Upper lobe of left lung (tissue), 6 donors: Measurements from ENCODE around the gene CAPRIN1. TPM values are rescaled to one million over a fixed set of nuclear protein-coding genes. Genes with fewer than 3 reads are reported as not detected.

ENCODE experiments used
- ATAC-seq, 2 donors: fragments of 200-7000 bp; cut with Tn5 transposase; one replicate each; pipeline ENCODE4 v1.9.1; 2022; ENCODE audit warnings: mild to moderate bottlenecking in 2 of 2, moderate library complexity in 2 of 2; ENCODE audit not compliant: low FRiP score in 2 of 2
- DNase-seq, 2 donors: peaks; one replicate each; pipeline ENCODE4 v3.0.0-alpha.2; 2019 to 2020
- H3K27ac ChIP-seq, 4 donors: fragments of 200-600 bp; sonication (generic); one replicate each; pipeline ENCODE4 v1.5.1; 2016 to 2019
- H3K27me3 ChIP-seq, 4 donors: fragments of 200-600 bp; sonication (generic); one replicate each; pipeline ENCODE4 v1.5.1; 2017 to 2019
- H3K36me3 ChIP-seq, 4 donors: fragments of 200-600 bp; sonication (generic); one replicate each; pipeline ENCODE4 v1.5.1; 2016 to 2019
- H3K4me1 ChIP-seq, 4 donors: fragments of 200-600 bp; sonication (generic); one replicate each; pipeline ENCODE4 v1.5.1; 2018 to 2019
- H3K4me3 ChIP-seq, 4 donors: fragments of 200-600 bp; sonication (generic); one replicate each; pipeline ENCODE4 v1.5.1; 2017 to 2019; ENCODE audit warnings: mild to moderate bottlenecking in 2 of 4, moderate library complexity in 1 of 4
- H3K9me3 ChIP-seq, 4 donors: fragments of 200-600 bp; sonication (generic); one replicate each; pipeline ENCODE4 v1.5.1; 2018 to 2019
- CTCF ChIP-seq, 6 experiments: fragments of 450-650 bp in 4 of 6; fragments of 200-600 bp in 2 of 6; sonication (generic) in 2 of 6; IDR thresholded peaks; one replicate each; pipeline ENCODE4 v1.5.1; 2016 to 2019; ENCODE audit warnings: antibody characterized with exemption in 6 of 6
- EP300 ChIP-seq, 4 donors: sonication (generic); formaldehyde crosslinking; IDR thresholded peaks; one replicate each; pipeline ENCODE4 v1.5.1; 2017; ENCODE audit warnings: antibody characterized with exemption in 4 of 4, control low read depth in 2 of 4
- POLR2A ChIP-seq, 4 donors: fragments of 450-650 bp; IDR thresholded peaks; one replicate each; pipeline ENCODE4 v1.5.1; 2016 to 2017; ENCODE audit warnings: antibody characterized with exemption in 4 of 4, mild to moderate bottlenecking in 2 of 4
- POLR2AphosphoS5 ChIP-seq, 2 donors: sonication (generic); formaldehyde crosslinking; IDR thresholded peaks; one replicate each; pipeline ENCODE4 v1.5.1; 2017; ENCODE audit warnings: antibody characterized with exemption in 2 of 2
- WGBS, 2 donors: methylation state at CpG; one replicate each; pipeline ENCODE4 v1.1.5; 2017 to 2018; 5-methylcytosine and 5-hydroxymethylcytosine counted together
- total RNA-seq, 6 donors: library from RNA; depleted of rRNA in 4 of 6; stranded (reverse); fragments of >200 nt in 4 of 6; gene quantifications; one replicate each; pipeline versions ENCODE4 v1.1.0 to v1.2.1, GENCODE V29; 2016 to 2021
- donor health status: DM: no; HTN: no; CAD: no; lungs with moderate emphysema.
- donor health status: DM: no; HTN: yes; CAD: no; lungs with severe emphysema.

Gene CAPRIN1
- total RNA-seq, 6 donors from 2014 or later = 144 to 265 (median 153) TPM

GRCh38 chr11:34028425-34028824 lies 23.1 kb upstream of the CAPRIN1 start:
- Histone ChIP-seq H3K4me3 (no peak overlapping the region), H3K27me3 (no peaks in the 10 kb centered on the region), H3K36me3 (no peaks in the 10 kb centered on the region), H3K27ac (peak overlapping the region in 2 of 4 donors; percentile 21 to 26), H3K4me1 (peaks cover 0 to 11% (median 0%) of the 10 kb centered on the region in 4 donors), H3K9me3 (no peaks in the 10 kb centered on the region)
- ATAC-seq (no peak), DNase-seq (peak in 1 of 2 donors; percentile 37)
- 47 to 52% methylated on average over 1 to 2 of the region's 2 CpGs for WGBS, 2 donors
- no peak for TF ChIP-seq EP300 (IDR thresholded peaks at IDR 0.05)
- TF ChIP-seq CTCF (IDR thresholded peaks at IDR 0.05) = no peak
- no peak for TF ChIP-seq POLR2AphosphoS5 (IDR thresholded peaks at IDR 0.05)
- TF ChIP-seq POLR2A (IDR thresholded peaks at IDR 0.05) = no peak

- TF ChIP-seq EP300 (IDR thresholded peaks at IDR 0.05) (no peak), POLR2A (IDR thresholded peaks at IDR 0.05) (no peak), POLR2AphosphoS5 (IDR thresholded peaks at IDR 0.05) (no peak), CTCF (IDR thresholded peaks at IDR 0.05) (no peak)
- no peaks in the 10 kb centered on the region for H3K9me3 ChIP-seq
- WGBS, 2 donors = 73 to 82% methylated on average over 4 of the region's 4 CpGs
- H3K36me3 ChIP-seq = no peaks in the 10 kb centered on the region
- H3K27ac ChIP-seq = no peak overlapping the region
- H3K27me3 ChIP-seq = no peaks in the 10 kb centered on the region
- H3K4me1 ChIP-seq = peaks cover 0 to 11% (median 0%) of the 10 kb centered on the region in 4 donors
- DNase-seq = no peak
- no peak overlapping the region for H3K4me3 ChIP-seq
- ATAC-seq = no peak
Measured at GRCh38 chr11:34029176-34029575, 22.4 kb upstream of the CAPRIN1 start.

GRCh38 chr11:34030382-34030781 lies 21.1 kb upstream of the CAPRIN1 start:
- no peaks in the 10 kb centered on the region for H3K36me3 ChIP-seq
- H3K27me3 ChIP-seq = no peaks in the 10 kb centered on the region
- TF ChIP-seq EP300 (IDR thresholded peaks at IDR 0.05) (no peak), POLR2A (IDR thresholded peaks at IDR 0.05) (no peak), POLR2AphosphoS5 (IDR thresholded peaks at IDR 0.05) (no peak), CTCF (IDR thresholded peaks at IDR 0.05) (no peak)
- DNase-seq (no peak), ATAC-seq (no peak)
- WGBS, 2 donors = 88 to 94% methylated on average over 1 of the region's 1 CpG
- H3K27ac ChIP-seq = no peak overlapping the region
- no peak overlapping the region for H3K4me3 ChIP-seq
- H3K9me3 ChIP-seq = no peaks in the 10 kb centered on the region
- peaks cover 0 to 11% (median 0%) of the 10 kb centered on the region in 4 donors for H3K4me1 ChIP-seq

- H3K27me3 ChIP-seq = no peaks in the 10 kb centered on the region
- H3K27ac ChIP-seq = no peak overlapping the region
- H3K4me1 ChIP-seq = peaks cover 0 to 5% (median 0%) of the 10 kb centered on the region in 4 donors
- no peak overlapping the region for H3K4me3 ChIP-seq
- WGBS, 2 donors = 94 to 96% methylated on average over 2 of the region's 2 CpGs
- H3K36me3 ChIP-seq = no peaks in the 10 kb centered on the region
- DNase-seq (no peak), ATAC-seq (no peak)
- H3K9me3 ChIP-seq = no peaks in the 10 kb centered on the region
- TF ChIP-seq EP300 (IDR thresholded peaks at IDR 0.05) (no peak), POLR2AphosphoS5 (IDR thresholded peaks at IDR 0.05) (no peak), CTCF (IDR thresholded peaks at IDR 0.05) (no peak), POLR2A (IDR thresholded peaks at IDR 0.05) (no peak)
Measured at GRCh38 chr11:34033399-34033798, 18.1 kb upstream of the CAPRIN1 start.

- ATAC-seq (no peak), DNase-seq (no peak)
- Histone ChIP-seq H3K27ac (no peak overlapping the region), H3K4me1 (no peaks in the 10 kb centered on the region), H3K9me3 (no peaks in the 10 kb centered on the region), H3K36me3 (no peaks in the 10 kb centered on the region), H3K27me3 (no peaks in the 10 kb centered on the region), H3K4me3 (no peak overlapping the region)
- TF ChIP-seq POLR2AphosphoS5 (IDR thresholded peaks at IDR 0.05) (no peak), POLR2A (IDR thresholded peaks at IDR 0.05) (no peak), EP300 (IDR thresholded peaks at IDR 0.05) (no peak), CTCF (IDR thresholded peaks at IDR 0.05) (no peak)
- WGBS, 2 donors = 86 to 92% methylated on average over 6 of the region's 6 CpGs
Measured at GRCh38 chr11:34034053-34034452, 17.5 kb upstream of the CAPRIN1 start.
